ENCODE measurements around the gene CD6.

The CD6 gene

GRCh38 chr11:60977224-60977623 is 5.7 kb downstream of the CD6 start:
- Mint-ChIP-seq H3K27me3 (no peaks in the 10 kb centered on the region), H3K36me3 (no peaks in the 10 kb centered on the region), H3K4me1 (peaks cover 12% of the 10 kb centered on the region), H3K4me3 (no peak overlapping the region), H3K27ac (no peak overlapping the region), H3K9me3 (no peaks in the 10 kb centered on the region)
- no peak for ATAC-seq (ENCODE audit: low read depth)
- DNase-seq (ENCODE audit: low spot score in 2 of 2) = no peak

DNA sequence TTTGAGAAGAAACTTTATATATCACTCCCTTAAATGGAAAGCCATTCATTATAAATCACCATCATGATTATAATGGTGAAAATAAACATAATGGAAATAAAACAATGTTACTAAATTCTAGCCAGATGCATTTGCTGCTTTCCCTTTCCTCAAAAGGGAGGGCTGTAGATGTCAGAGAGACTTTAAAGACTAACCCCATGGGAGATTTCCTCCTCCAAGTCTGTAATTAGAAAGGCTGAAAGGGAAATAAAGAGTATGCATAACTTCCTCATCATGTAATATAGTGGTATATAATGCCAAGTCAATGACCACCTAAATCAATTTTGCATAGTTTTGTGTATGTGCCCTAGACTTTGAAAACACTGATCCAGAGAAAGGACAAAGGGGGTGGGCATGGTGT is 6.4 kb downstream of the CD6 start:
- DNase-seq (ENCODE audit: low spot score in 2 of 2) = no peak
- no peak for ATAC-seq (ENCODE audit: low read depth)
- H3K36me3 Mint-ChIP-seq = no peaks in the 10 kb centered on the region
- H3K9me3 Mint-ChIP-seq = no peaks in the 10 kb centered on the region
- H3K4me1 Mint-ChIP-seq = peaks cover 12% of the 10 kb centered on the region
- H3K27me3 Mint-ChIP-seq = no peaks in the 10 kb centered on the region
- no peak overlapping the region for H3K4me3 Mint-ChIP-seq
- no peak overlapping the region for H3K27ac Mint-ChIP-seq

- DNase-seq (ENCODE audit: low spot score in 2 of 2) = no peak
- Mint-ChIP-seq H3K4me3 (no peak overlapping the region), H3K27ac (no peak overlapping the region), H3K27me3 (no peaks in the 10 kb centered on the region), H3K9me3 (no peaks in the 10 kb centered on the region), H3K36me3 (no peaks in the 10 kb centered on the region), H3K4me1 (peaks cover 9% of the 10 kb centered on the region)
- ATAC-seq (ENCODE audit: low read depth) = no peak
Measured at GRCh38 chr11:60978546-60979380, 7.3 kb downstream of the CD6 start.

GRCh38 chr11:60981515-60981914 is 10.0 kb downstream of the CD6 start:
- no peaks in the 10 kb centered on the region for H3K9me3 Mint-ChIP-seq
- no peak overlapping the region for H3K4me3 Mint-ChIP-seq
- DNase-seq (ENCODE audit: low spot score in 2 of 2) = no peak
- H3K4me1 Mint-ChIP-seq = peaks cover 13% of the 10 kb centered on the region
- H3K36me3 Mint-ChIP-seq = no peaks in the 10 kb centered on the region
- no peaks in the 10 kb centered on the region for H3K27me3 Mint-ChIP-seq
- H3K27ac Mint-ChIP-seq = no peak overlapping the region
- no peak for ATAC-seq (ENCODE audit: low read depth)

DNA sequence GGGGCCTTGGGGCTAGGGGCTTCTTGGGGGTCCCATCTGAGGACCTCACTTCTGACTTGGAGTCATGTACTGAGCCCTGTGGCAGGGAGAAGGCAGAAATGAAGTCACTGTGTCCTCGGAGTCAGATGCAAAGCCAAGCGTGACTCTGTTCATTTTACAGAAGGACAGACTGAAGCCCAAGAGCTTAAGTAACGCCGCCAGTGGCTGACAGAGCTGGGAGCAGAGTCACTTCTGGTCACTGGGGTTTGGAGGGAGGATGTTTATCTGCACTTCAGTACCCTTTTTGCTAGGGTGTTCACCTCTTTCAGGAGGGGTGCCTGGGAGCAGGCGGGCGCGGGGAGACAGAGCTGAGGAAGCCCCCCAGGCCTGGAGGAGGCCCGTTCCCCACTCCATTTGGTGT is 10.7 kb downstream of the CD6 start:
- no peaks in the 10 kb centered on the region for H3K36me3 Mint-ChIP-seq
- DNase-seq (ENCODE audit: low spot score in 2 of 2) = no peak
- H3K27ac Mint-ChIP-seq = no peak overlapping the region
- no peaks in the 10 kb centered on the region for H3K9me3 Mint-ChIP-seq
- no peak for ATAC-seq (ENCODE audit: low read depth)
- no peaks in the 10 kb centered on the region for H3K27me3 Mint-ChIP-seq
- H3K4me3 Mint-ChIP-seq = no peak overlapping the region
- peaks cover 15% of the 10 kb centered on the region for H3K4me1 Mint-ChIP-seq

- no peaks in the 10 kb centered on the region for H3K36me3 Mint-ChIP-seq
- H3K9me3 Mint-ChIP-seq = no peaks in the 10 kb centered on the region
- ATAC-seq (ENCODE audit: low read depth) (no peak), DNase-seq (ENCODE audit: low spot score in 2 of 2) (no peak)
- H3K27me3 Mint-ChIP-seq = no peaks in the 10 kb centered on the region
- H3K27ac Mint-ChIP-seq = peak overlapping the region; percentile 15
- H3K4me3 Mint-ChIP-seq = no peak overlapping the region
- peaks cover 16% of the 10 kb centered on the region for H3K4me1 Mint-ChIP-seq
Measured at GRCh38 chr11:60984149-60984548, 12.7 kb downstream of the CD6 start.

DNA sequence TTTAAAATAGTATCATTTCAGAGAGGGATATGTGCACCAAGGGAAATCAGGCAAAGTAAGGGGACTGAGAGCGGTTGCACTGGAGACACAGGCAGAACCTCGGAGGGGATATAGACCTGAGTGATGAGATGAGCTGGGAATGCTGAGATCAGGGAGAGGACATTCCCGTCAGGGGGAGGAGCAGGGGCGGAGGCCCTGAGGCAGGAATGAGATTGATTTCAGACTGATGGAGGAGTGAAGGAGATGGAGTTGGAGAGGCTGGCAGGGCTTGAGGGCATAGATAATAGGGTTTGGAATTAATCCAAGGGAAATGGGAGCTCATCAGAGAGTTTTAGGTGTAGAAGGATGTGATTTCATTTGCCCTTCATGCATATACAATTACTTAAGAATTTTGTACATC is 13.2 kb downstream of the CD6 start:
- Mint-ChIP-seq H3K27me3 (no peaks in the 10 kb centered on the region), H3K4me1 (peaks cover 20% of the 10 kb centered on the region), H3K36me3 (no peaks in the 10 kb centered on the region), H3K27ac (no peak overlapping the region), H3K4me3 (no peak overlapping the region), H3K9me3 (no peaks in the 10 kb centered on the region)
- DNase-seq (ENCODE audit: low spot score in 2 of 2) (no peak), ATAC-seq (ENCODE audit: low read depth) (no peak)

- H3K27ac Mint-ChIP-seq = peak overlapping the region; percentile 88
- H3K9me3 Mint-ChIP-seq = no peaks in the 10 kb centered on the region
- H3K4me1 Mint-ChIP-seq = peaks cover 21% of the 10 kb centered on the region
- ATAC-seq (ENCODE audit: low read depth) = no peak
- H3K27me3 Mint-ChIP-seq = no peaks in the 10 kb centered on the region
- no peak for DNase-seq (ENCODE audit: low spot score in 2 of 2)
- no peak overlapping the region for H3K4me3 Mint-ChIP-seq
- H3K36me3 Mint-ChIP-seq = no peaks in the 10 kb centered on the region
Measured at GRCh38 chr11:60985501-60985900, 14.0 kb downstream of the CD6 start.

DNA sequence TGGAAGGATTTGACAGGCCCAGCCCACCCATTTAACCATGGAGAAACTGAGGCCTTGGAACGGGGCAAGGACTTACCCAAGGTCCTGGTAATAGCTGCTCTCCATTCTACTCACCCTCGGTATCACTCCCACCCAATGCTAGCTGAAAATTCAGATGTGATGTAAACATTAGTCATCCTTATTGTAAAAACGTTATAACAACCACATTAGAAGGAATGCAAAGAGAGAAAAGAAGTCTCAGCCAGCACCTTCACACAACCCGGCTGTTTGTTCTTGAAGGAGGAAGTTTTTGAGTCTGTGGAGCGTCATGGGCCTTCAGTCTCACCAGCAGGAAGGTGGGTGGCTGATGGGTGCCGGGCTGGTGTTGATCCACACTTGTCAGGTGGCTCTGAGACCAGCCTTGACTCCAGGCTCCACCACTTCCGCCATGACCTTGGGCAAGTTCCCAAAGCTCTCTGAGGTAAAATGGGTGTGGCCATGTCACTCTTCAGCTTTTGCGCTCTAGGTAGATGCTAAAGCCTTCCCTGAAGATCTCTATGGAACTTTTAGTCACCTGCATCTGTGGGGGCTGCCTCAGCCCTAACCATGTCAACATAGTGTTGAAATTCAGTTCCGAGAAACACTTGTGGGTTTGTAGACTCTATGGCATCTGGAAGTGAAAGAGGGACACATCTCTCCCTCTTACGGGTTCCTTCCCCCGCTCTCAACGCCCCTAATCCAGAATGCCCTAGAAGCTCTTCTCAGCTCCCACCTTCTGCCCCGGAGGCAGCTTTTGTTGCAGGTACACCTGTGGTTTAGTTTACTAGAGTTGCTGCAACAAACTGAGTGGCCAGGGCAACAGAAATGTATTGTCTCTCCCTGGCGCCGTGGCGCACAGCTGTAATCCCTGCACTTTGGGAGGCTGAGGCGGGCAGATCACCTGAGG is 14.8 kb downstream of the CD6 start:
- peaks cover 21% of the 10 kb centered on the region for H3K4me1 Mint-ChIP-seq
- no peaks in the 10 kb centered on the region for H3K9me3 Mint-ChIP-seq
- H3K36me3 Mint-ChIP-seq = no peaks in the 10 kb centered on the region
- H3K27ac Mint-ChIP-seq = peak overlapping the region; percentile 88
- peak; percentile 88 for ATAC-seq (ENCODE audit: low read depth)
- DNase-seq (ENCODE audit: low spot score in 2 of 2) = peak in 1 of 2 donors; percentile 35
- H3K4me3 Mint-ChIP-seq = peak overlapping the region; percentile 27
- H3K27me3 Mint-ChIP-seq = no peaks in the 10 kb centered on the region

DNA sequence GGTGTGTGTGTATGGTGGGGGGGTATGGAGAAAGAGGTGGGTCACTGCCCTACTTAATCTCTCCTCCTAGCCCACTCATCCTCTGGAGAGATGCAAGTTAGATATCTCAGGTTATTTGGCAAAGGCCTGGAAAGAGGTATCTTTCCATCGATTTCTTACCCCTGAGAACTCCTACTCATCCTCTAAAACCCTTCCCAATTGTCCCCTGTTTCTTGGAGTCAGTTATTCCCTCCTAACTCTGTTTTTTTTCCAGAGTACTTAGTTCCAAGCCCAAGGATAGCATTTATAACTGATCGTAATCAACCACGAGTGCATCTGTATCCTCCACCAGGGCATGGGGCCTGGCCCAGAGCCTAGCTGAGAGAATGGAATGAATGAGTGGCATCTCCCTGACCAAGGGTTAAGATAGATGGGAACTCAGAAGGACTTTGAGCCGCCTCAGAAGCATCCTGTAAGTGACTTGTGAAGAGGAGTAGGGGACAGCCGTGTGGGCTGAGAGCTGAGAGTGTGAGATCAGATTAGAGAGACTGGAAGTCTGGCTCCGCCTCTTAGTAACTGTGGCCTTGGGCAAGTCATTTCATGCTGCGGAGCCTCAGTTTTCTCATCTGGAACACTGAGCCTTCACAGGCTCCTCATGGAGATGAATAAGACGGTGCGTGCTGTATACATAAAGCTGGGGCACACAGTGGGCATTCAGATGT is 16.2 kb downstream of the CD6 start:
- Mint-ChIP-seq H3K27ac (peak overlapping the region; percentile 88), H3K4me1 (peaks cover 21% of the 10 kb centered on the region), H3K27me3 (no peaks in the 10 kb centered on the region), H3K36me3 (no peaks in the 10 kb centered on the region), H3K9me3 (no peaks in the 10 kb centered on the region), H3K4me3 (no peak overlapping the region)
- DNase-seq (ENCODE audit: low spot score in 2 of 2) (no peak), ATAC-seq (ENCODE audit: low read depth) (no peak)

DNA sequence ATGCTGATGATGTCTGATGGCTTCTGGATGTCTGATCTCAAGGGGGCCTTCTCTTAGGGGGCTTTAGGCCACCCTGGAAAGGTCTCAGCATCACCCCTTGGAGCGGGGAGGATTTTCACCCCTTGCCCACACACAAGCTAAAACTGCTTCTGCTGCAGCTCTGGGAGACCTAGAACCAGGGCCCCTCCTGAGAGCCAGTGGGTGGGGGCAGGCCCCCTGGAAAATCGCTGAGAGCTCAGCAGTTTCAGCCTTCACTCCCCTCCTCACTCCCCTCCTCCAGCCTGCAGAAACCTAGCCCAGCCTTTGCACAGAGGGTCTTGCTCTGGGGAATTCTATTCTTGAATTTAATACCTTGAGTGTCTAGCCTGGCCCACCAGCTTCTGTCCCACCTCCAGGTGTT is 17.2 kb downstream of the CD6 start:
- Mint-ChIP-seq H3K27ac (peak overlapping the region; percentile 73), H3K4me1 (peaks cover 20% of the 10 kb centered on the region), H3K27me3 (peaks cover 2% of the 10 kb centered on the region), H3K9me3 (no peaks in the 10 kb centered on the region), H3K36me3 (no peaks in the 10 kb centered on the region), H3K4me3 (no peak overlapping the region)
- ATAC-seq (ENCODE audit: low read depth) = no peak
- DNase-seq (ENCODE audit: low spot score in 2 of 2) = no peak

DNA sequence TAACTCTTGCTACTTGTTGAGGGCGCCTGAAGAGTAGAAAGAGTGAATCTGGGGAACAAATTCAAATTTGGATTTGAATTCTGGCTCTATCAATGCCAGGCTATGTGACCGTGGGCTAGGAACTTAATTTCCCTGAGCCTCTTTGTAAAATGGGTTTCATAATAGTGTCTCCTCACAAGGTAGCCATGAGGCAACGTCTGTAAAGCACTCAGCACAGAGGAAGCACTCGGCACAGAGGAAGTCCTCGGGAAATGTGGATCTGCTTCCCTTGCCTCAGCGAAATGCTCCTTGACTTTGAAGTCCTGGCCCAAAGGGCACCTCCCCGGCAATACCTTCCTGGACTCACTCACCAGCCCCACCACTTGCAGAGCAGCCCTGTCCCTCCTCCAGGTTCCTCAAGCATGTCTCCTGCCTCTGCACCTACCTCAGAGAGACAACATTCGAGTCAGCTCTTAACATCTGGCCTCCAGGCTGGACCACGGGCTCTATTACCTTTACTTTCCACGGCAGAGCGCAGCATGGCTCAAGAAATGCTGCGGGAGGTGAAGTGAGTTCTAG is 17.7 kb downstream of the CD6 start:
- Mint-ChIP-seq H3K9me3 (no peaks in the 10 kb centered on the region), H3K4me1 (peaks cover 17% of the 10 kb centered on the region), H3K27me3 (peaks cover 4% of the 10 kb centered on the region), H3K27ac (peak overlapping the region; percentile 73), H3K36me3 (no peaks in the 10 kb centered on the region), H3K4me3 (peak overlapping the region; percentile 58)
- peak in 1 of 2 donors; percentile 37 for DNase-seq (ENCODE audit: low spot score in 2 of 2)
- peak; percentile 75 for ATAC-seq (ENCODE audit: low read depth)

DNA sequence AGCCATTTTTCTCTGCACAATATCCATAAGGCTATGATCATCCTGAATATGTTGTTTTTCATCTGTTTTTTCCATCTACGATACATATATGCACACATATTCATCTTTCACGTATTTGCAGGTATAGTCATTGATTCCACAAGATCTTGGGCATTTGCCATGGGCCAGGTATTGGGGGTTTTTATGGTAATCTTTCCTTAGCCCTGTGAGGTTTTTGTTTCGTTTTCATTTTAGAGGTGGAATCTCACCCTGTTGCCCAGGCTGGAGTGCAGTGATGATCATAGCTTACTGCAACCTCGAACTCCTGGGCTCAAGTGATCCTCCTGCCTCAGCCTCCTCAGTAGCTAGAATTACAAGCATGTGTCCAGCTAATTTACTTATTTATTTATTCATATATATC is 20.0 kb downstream of the CD6 start:
- no peak for ATAC-seq (ENCODE audit: low read depth)
- Mint-ChIP-seq H3K4me3 (no peak overlapping the region), H3K27me3 (peaks cover 4% of the 10 kb centered on the region), H3K27ac (no peak overlapping the region), H3K4me1 (peaks cover 14% of the 10 kb centered on the region), H3K36me3 (peaks cover under 1% of the 10 kb centered on the region), H3K9me3 (no peaks in the 10 kb centered on the region)
- no peak for DNase-seq (ENCODE audit: low spot score in 2 of 2)
